MM.1S (cell line): ENCODE measurements around the gene TMEM245.
A peak's percentile ranks its signal among the peaks of the same experiment; 100 is the strongest.

Experiments used
- DNase-seq: peaks from one replicate; pipeline ENCODE4 v3.0.0-alpha.2; 2015
- H2AFZ ChIP-seq: fragments of 300-600 bp; sonication (generic); 2 replicates; pipeline ENCODE4 v1.6.0; 2016; ENCODE audit warnings: antibody characterized with exemption, low read length
- H3F3A ChIP-seq: fragments of 300-600 bp; sonication (generic); 2 replicates; pipeline ENCODE4 v1.6.1; 2016; ENCODE audit warnings: mild to moderate bottlenecking, antibody characterized with exemption, low read length, moderate library complexity, mixed read lengths; ENCODE audit not compliant: insufficient read depth
- H3K27ac ChIP-seq: fragments of 300-600 bp; sonication (generic); 2 replicates; pipeline ENCODE4 v1.5.1; 2016; ENCODE audit warnings: mild to moderate bottlenecking, low read length
- H3K27me3 ChIP-seq: fragments of 300-600 bp; sonication (generic); replicated peaks from 2 replicates; pipeline ENCODE4 v1.6.0; 2016; ENCODE audit warnings: low read length; ENCODE audit not compliant: insufficient read depth
- H3K36me3 ChIP-seq: fragments of 300-600 bp; sonication (generic); replicated peaks from 2 replicates; pipeline ENCODE4 v1.6.1; 2016; ENCODE audit warnings: mild to moderate bottlenecking, low read length, mixed read lengths; ENCODE audit not compliant: insufficient read depth
- H3K4me1 ChIP-seq: fragments of 300-600 bp; sonication (generic); 2 replicates; pipeline ENCODE4 v1.6.1; 2016; ENCODE audit warnings: low read length, mixed read lengths
- H3K4me2 ChIP-seq: fragments of 300-600 bp; sonication (generic); 2 replicates; pipeline ENCODE4 v1.6.0; 2016; ENCODE audit warnings: low read depth, low read length
- H3K4me3 ChIP-seq: fragments of 300-600 bp; sonication (generic); 2 replicates; pipeline ENCODE4 v1.5.1; 2016; ENCODE audit warnings: low read length, mixed read lengths
- H3K79me2 ChIP-seq: fragments of 300-600 bp; sonication (generic); 2 replicates; pipeline ENCODE4 v1.6.1; 2016; ENCODE audit warnings: mixed run types, low read length, mixed read lengths
- H3K9ac ChIP-seq: fragments of 300-600 bp; sonication (generic); 2 replicates; pipeline ENCODE4 v1.6.1; 2016; ENCODE audit warnings: low read length, mixed read lengths
- H3K9me2 ChIP-seq: fragments of 300-600 bp; sonication (generic); replicated peaks from 2 replicates; pipeline ENCODE4 v1.6.1; 2016; ENCODE audit warnings: mild to moderate bottlenecking, low read length, mixed read lengths; ENCODE audit not compliant: insufficient read depth
- H3K9me3 ChIP-seq: fragments of 300-600 bp; sonication (generic); replicated peaks from 2 replicates; pipeline ENCODE4 v1.6.1; 2016; ENCODE audit warnings: mild to moderate bottlenecking, low read length, mixed read lengths; ENCODE audit not compliant: insufficient read depth
- H4K20me1 ChIP-seq: fragments of 300-600 bp; sonication (generic); 2 replicates; pipeline ENCODE4 v1.6.1; 2016; ENCODE audit warnings: mild to moderate bottlenecking, low read length, moderate library complexity, mixed read lengths; ENCODE audit not compliant: insufficient read depth
- EZH2 ChIP-seq: fragments of 300-600 bp; sonication (generic); optimal IDR thresholded peaks from 2 replicates; pipeline ENCODE3; 2017; ENCODE audit warnings: low read depth, mild to moderate bottlenecking, antibody characterized with exemption, low read length, mixed read lengths
- EZH2phosphoT487 ChIP-seq: fragments of 300-600 bp; sonication (generic); IDR thresholded peaks from 2 replicates; pipeline ENCODE4 v1.6.1; 2018; ENCODE audit warnings: antibody characterized with exemption, low read length
- TF ChIP-seq, protein P1 (sequence below): fragments of 300-600 bp; sonication (generic); IDR thresholded peaks from 2 replicates; pipeline ENCODE4 v1.5.1; 2016; ENCODE audit warnings: antibody characterized with exemption, low read length, mixed read lengths

TMEM245 gene

DNA sequence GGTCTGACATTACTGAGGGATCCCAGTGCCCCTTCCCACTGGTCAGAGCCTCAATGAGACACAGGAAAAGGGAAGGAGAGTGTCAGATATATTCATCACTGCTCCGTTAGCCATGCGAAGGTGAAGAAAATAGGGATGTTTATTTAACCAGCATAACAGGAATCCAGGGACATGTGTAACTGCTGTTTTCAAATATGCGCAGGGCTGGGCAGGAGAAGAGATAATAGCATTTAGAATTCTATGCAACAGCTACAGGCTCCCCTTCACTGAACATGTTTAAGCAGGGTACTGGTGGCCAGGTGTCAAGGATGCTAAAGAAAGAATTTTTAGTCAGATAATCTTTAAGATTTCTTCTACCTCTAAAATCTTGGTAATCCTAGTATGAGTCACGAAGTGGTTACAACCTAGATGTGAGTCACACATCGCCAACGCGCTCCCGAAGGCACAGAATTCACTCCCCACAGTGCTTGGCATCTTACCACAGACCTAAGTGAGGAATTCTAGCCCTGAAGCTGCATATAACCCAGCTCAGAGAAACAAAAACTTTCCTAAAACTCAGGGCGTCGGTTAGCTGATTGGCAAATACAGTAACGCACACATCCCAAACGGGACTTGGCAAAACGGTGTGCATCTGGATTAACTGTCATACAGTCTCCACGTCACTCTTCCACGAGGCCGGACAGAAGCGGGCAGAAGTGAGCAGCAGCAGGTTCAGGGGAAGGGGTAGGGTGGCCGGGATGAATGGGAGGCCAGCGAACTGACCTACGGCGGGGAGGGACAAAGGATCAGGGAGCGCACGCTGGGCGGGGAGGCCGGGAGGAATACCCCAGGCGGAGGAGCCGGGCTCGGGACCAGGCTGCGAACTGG lies 107.5 kb downstream of the TMEM245 start:
- Histone ChIP-seq H3K27ac (peak overlapping the region; percentile 65; the same call in 1 of the 2 replicates), H3K36me3 (no peaks in the 10 kb centered on the region), H2AFZ (peak overlapping the region; percentile 71)

DNA sequence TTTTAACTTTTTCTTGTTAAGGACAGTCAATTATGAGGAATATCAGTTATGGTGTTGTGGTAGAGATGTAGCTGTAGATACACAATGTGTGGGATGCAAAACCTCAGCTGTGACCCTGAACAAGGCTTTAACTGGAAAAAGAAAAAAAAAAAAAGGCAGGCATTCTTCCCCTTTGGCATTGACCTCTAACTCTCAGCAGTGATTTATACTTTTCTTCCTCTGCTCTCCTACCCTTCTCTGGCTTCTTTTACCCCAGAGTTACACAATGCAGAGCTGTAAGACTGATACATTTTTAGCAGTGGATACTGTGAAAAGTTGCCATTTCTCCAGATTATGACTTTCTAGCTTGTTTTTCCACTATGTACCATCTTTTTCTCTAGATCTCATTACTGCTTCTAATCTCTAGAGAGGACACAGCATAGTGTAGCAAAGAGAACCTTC lies 108.5 kb downstream of the TMEM245 start:
- Histone ChIP-seq H3K9ac (no peak overlapping the region), H4K20me1 (no peaks in the 10 kb centered on the region), H3K27ac (peak overlapping the region; percentile 30; the same call in 1 of the 2 replicates), H3K4me2 (peak overlapping the region; percentile 74), H3F3A (peaks cover 13% of the 10 kb centered on the region; the same call in 1 of the 2 replicates), H3K79me2 (peaks cover 67% of the 10 kb centered on the region), H3K36me3 (no peaks in the 10 kb centered on the region), H2AFZ (no peak overlapping the region), H3K9me3 (no peaks in the 10 kb centered on the region), H3K4me1 (peaks cover 20% of the 10 kb centered on the region), H3K9me2 (no peaks in the 10 kb centered on the region), H3K27me3 (no peaks in the 10 kb centered on the region), H3K4me3 (no peak overlapping the region)
- TF ChIP-seq EZH2, result no peak
- TF ChIP-seq, protein P1, sequence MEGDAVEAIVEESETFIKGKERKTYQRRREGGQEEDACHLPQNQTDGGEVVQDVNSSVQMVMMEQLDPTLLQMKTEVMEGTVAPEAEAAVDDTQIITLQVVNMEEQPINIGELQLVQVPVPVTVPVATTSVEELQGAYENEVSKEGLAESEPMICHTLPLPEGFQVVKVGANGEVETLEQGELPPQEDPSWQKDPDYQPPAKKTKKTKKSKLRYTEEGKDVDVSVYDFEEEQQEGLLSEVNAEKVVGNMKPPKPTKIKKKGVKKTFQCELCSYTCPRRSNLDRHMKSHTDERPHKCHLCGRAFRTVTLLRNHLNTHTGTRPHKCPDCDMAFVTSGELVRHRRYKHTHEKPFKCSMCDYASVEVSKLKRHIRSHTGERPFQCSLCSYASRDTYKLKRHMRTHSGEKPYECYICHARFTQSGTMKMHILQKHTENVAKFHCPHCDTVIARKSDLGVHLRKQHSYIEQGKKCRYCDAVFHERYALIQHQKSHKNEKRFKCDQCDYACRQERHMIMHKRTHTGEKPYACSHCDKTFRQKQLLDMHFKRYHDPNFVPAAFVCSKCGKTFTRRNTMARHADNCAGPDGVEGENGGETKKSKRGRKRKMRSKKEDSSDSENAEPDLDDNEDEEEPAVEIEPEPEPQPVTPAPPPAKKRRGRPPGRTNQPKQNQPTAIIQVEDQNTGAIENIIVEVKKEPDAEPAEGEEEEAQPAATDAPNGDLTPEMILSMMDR, result no peak
- TF ChIP-seq EZH2phosphoT487, result no peak
- DNase-seq, result no peak

More for the DNA sequence above, 107.5 kb downstream of the TMEM245 start:
- Histone ChIP-seq H3K9me2 (no peaks in the 10 kb centered on the region), H3K4me1 (peaks cover 20% of the 10 kb centered on the region), H3K27me3 (no peaks in the 10 kb centered on the region), H3K4me2 (peak overlapping the region; percentile 74), H4K20me1 (no peaks in the 10 kb centered on the region), H3K9me3 (no peaks in the 10 kb centered on the region), H3K4me3 (peak overlapping the region; percentile 93), H3K9ac (peak overlapping the region; percentile 93), H3F3A (peaks cover 13% of the 10 kb centered on the region; the same call in 1 of the 2 replicates), H3K79me2 (peaks cover 57% of the 10 kb centered on the region)
- peak; percentile 52 for DNase-seq
- no peak for TF ChIP-seq EZH2phosphoT487
- TF ChIP-seq EZH2, result no peak
- TF ChIP-seq, protein P1, result no peak

DNA sequence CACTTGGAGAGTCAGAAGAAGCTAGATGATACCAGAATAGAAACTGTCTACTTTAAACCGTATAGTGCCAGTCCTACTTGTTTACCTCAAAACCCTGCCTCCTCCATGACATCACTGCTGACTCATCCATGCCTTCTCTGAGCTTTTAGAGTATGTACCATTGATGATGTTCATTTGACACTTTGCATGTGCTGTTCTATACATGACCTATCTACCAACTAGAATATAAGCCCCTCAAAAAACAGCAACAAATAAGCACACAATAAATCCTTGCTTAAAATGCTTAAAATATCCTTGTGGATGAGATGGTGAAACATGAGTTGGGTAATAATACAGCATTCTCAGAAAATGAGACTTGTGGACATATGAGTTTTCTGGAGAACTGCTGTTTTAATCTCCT lies 109.0 kb downstream of the TMEM245 start:
- Histone ChIP-seq H3K9me3 (no peaks in the 10 kb centered on the region), H3K4me1 (peaks cover 20% of the 10 kb centered on the region)

More for the DNA sequence above, 109.0 kb downstream of the TMEM245 start:
- Histone ChIP-seq H3K9ac (no peak overlapping the region), H3K79me2 (peaks cover 72% of the 10 kb centered on the region), H2AFZ (no peak overlapping the region), H3K36me3 (no peaks in the 10 kb centered on the region), H3F3A (peaks cover 13% of the 10 kb centered on the region; the same call in 1 of the 2 replicates), H4K20me1 (no peaks in the 10 kb centered on the region), H3K27me3 (no peaks in the 10 kb centered on the region), H3K27ac (peak overlapping the region; percentile 30; the same call in 1 of the 2 replicates), H3K4me3 (no peak overlapping the region), H3K9me2 (no peaks in the 10 kb centered on the region), H3K4me2 (peak overlapping the region; percentile 74)
- TF ChIP-seq, protein P1, result no peak
- DNase-seq, result peak; percentile 78
